Mesodermal cell (in vitro differentiated cells): ENCODE measurements around the gene PPFIA2.
"Not testable (repeated sequence)": the region's sequence is repeated elsewhere in the genome, so short reads cannot be mapped to it uniquely, and the experiment has no call there.

Experiments used
- H3K27ac ChIP-seq: 2 replicates; pipeline ENCODE4 v1.7.0; 2013; ENCODE audit warnings: mild to moderate bottlenecking, low read depth, low read length, moderate library complexity; ENCODE audit not compliant: severe bottlenecking
- H3K36me3 ChIP-seq: 2 replicates; pipeline ENCODE4 v1.7.1; 2013; ENCODE audit warnings: mild to moderate bottlenecking, low read length, moderate library complexity; ENCODE audit not compliant: control insufficient read depth, insufficient read depth
- H3K4me1 ChIP-seq: one replicate; pipeline ENCODE4 v1.7.1; 2013; ENCODE audit warnings: mild to moderate bottlenecking, low read length; ENCODE audit not compliant: insufficient read depth, control insufficient read depth, poor library complexity, severe bottlenecking
- H3K4me3 ChIP-seq: 2 replicates; pipeline ENCODE4 v1.7.0; 2013; ENCODE audit warnings: low read length, control low read depth, mild to moderate bottlenecking; ENCODE audit not compliant: insufficient read depth, poor library complexity, severe bottlenecking; ENCODE audit errors: extremely low read depth
- H3K9me3 ChIP-seq: 2 replicates; pipeline ENCODE4 v1.7.1; 2013; ENCODE audit warnings: mild to moderate bottlenecking, low read length, moderate library complexity; ENCODE audit not compliant: control insufficient read depth
- WGBS, 2 experiments: methylation state at CpG; one replicate each; pipeline ENCODE4 v1.1.5; 2013; ENCODE audit warnings: missing lambda C conversion rate in 2 of 2; ENCODE audit not compliant: insufficient coverage in 2 of 2; 5-methylcytosine and 5-hydroxymethylcytosine counted together

PPFIA2 gene

DNA sequence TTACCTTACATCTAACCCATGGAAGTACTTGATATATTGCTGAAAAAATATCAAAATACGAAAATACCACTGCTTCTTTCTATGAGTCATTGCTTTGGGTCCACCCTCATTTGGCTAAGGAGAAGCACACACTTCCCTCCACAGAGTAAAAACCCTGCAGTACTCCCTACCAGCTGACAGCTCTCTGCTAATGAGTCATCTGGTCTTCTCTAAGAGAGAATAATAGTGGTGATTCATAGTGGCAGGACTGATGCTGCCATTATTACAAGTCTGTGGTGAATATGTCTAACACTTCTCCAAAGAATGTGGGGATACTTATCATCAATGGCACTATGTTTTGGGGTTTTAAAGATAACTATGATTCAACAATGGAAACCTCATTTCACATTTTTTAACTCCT lies 90.7 kb downstream of the PPFIA2 start:
- 33% methylated on average over 1 of the region's 1 CpG; no CpG with 5 or more reads in 1 of the 2 experiments for WGBS, 2 experiments
- no peaks in the 10 kb centered on the region for H3K9me3 ChIP-seq
- no peak overlapping the region for H3K4me3 ChIP-seq
- H3K4me1 ChIP-seq: peaks cover 4% of the 10 kb centered on the region
- H3K36me3 ChIP-seq: no peaks in the 10 kb centered on the region
- H3K27ac ChIP-seq: no peak overlapping the region

DNA sequence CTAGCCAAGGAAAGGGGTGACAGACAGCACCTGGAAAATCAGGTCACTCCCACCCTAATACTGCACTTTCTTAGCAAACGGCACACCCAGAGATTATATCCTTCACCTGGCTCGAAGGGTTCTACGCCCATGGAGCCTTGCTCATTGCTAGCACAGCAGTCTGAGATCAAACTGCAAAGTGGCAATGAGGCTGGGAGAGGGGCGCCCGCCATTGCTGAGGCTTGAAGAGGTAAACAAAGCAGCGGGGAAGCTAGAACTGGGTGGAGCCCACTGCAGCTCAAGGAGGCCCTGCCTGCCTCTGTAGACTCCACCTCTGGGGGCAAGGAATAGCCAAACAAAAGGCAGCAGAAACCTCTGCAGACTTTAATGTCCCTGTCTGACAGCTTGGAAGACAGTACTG lies 99.8 kb downstream of the PPFIA2 start:
- not testable (repeated sequence) for H3K4me3 ChIP-seq, H3K27ac ChIP-seq, H3K4me1 ChIP-seq, H3K36me3 ChIP-seq, H3K9me3 ChIP-seq
- 87 to 93% methylated on average over 3 to 6 of the region's 6 CpGs for WGBS, 2 experiments

DNA sequence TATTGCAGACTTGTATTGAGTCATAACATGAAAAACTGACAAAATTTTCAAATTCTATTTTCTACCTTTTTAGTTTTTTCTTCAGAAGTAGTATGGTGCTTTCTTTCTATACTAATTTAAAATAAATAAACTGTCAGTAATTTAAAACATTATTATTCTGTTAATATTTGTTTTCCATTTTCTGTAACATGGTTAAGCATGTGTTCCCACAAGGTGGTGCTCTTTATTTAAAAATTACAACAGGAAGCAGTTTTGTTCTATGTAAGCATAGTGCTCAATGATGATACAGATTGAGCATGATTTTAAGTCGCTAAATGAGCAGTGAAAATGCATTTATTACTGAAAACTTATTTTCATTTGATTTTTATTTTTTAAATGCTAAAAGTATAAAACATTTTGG lies 114.6 kb downstream of the PPFIA2 start:
- no peak overlapping the region for H3K4me3 ChIP-seq
- no peaks in the 10 kb centered on the region for H3K4me1 ChIP-seq
- H3K9me3 ChIP-seq: no peaks in the 10 kb centered on the region
- no CpG with 5 or more reads among the region's 1 CpG for WGBS, 2 experiments
- no peak overlapping the region for H3K27ac ChIP-seq
- H3K36me3 ChIP-seq: no peaks in the 10 kb centered on the region

- Histone ChIP-seq H3K9me3 (no peaks in the 10 kb centered on the region), H3K36me3 (no peaks in the 10 kb centered on the region), H3K27ac (no peak overlapping the region), H3K4me1 (no peaks in the 10 kb centered on the region), H3K4me3 (no peak overlapping the region)
- no CpG with 5 or more reads among the region's 1 CpG for WGBS, 2 experiments
These were observed 120.0 kb downstream of the PPFIA2 start for GRCh38 chr12:81639196-81639595.

DNA sequence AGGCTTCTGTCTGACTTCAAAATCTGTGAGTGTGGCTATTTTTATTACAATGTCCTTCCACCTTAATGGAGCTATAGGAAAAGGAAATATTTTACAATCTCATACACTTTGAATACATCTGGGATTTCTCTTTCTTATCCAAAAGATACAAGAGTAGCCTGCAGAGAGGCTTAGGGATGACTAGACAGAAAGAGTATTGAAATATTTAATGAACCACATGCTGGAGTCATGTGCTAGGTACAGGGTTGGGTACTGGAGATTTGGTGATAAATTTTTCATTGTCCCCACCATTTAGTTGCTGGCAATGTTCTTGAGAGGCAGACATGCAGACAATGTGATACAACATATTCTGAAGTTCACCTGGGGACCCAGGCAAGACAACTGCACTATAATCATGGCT lies 126.0 kb downstream of the PPFIA2 start:
- no peaks in the 10 kb centered on the region for H3K4me1 ChIP-seq
- no peaks in the 10 kb centered on the region for H3K9me3 ChIP-seq
- H3K36me3 ChIP-seq: no peaks in the 10 kb centered on the region
- H3K4me3 ChIP-seq: no peak overlapping the region
- H3K27ac ChIP-seq: no peak overlapping the region

DNA sequence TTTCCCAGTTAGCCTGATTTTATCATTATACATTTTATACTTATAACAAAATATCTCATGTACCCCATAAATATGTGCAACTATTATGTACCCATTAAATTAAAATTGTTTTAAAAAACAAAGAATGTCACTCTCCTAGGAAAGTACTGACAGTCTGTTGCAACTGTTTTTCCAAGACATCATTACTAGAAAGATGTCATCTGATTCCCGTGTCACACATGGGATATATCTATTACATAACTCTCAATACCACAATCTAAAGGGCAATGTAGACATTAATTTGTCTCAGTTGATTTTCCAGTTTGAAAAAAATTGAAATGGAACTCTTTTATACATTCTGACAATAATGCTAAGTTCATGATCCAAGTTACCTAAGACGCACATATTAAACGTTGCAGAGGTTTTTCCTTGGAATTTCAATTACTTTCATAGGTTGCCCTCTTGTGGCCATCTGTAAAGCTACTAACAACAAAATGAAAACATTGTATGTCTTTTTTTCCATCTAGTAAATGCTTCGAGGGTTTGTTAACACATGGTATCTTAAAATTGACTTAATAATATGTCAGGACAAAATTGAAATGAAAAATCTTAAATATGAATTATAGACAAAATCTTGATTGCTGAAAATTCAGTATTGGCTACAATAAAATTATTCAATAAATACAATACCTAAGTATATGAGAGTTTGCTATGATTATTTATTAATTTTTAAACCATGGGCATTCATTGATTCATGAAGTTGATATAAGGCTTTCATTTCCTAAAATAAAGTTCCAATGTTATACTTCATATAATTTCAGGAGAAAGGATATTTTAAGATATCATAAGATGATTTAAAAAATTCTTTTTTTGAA lies 131.6 kb downstream of the PPFIA2 start:
- Histone ChIP-seq H3K27ac (no peak overlapping the region), H3K4me3 (no peak overlapping the region), H3K4me1 (no peaks in the 10 kb centered on the region), H3K36me3 (no peaks in the 10 kb centered on the region), H3K9me3 (no peaks in the 10 kb centered on the region)
- WGBS, 2 experiments: 0% methylated on average over 1 of the region's 4 CpGs; no CpG with 5 or more reads in 1 of the 2 experiments

- no peak overlapping the region for H3K27ac ChIP-seq
- H3K36me3 ChIP-seq: no peaks in the 10 kb centered on the region
- H3K4me3 ChIP-seq: no peak overlapping the region
- no peaks in the 10 kb centered on the region for H3K9me3 ChIP-seq
- no CpG with 5 or more reads among the region's 1 CpG for WGBS, 2 experiments
- no peaks in the 10 kb centered on the region for H3K4me1 ChIP-seq
These were observed 132.7 kb downstream of the PPFIA2 start for GRCh38 chr12:81626406-81626805.

GRCh38 chr12:81617915-81618314 lies 141.2 kb downstream of the PPFIA2 start:
- Histone ChIP-seq H3K4me3 (no peak overlapping the region), H3K4me1 (no peaks in the 10 kb centered on the region), H3K36me3 (no peaks in the 10 kb centered on the region), H3K27ac (no peak overlapping the region), H3K9me3 (no peaks in the 10 kb centered on the region)
- WGBS, 2 experiments: 100% methylated on average over 1 of the region's 2 CpGs; no CpG with 5 or more reads in 1 of the 2 experiments

- Histone ChIP-seq H3K4me1 (no peaks in the 10 kb centered on the region), H3K27ac (no peak overlapping the region), H3K36me3 (no peaks in the 10 kb centered on the region), H3K4me3 (no peak overlapping the region), H3K9me3 (no peaks in the 10 kb centered on the region)
- WGBS, 2 experiments: 92 to 100% methylated on average over 1 to 2 of the region's 3 CpGs
These were observed 144.0 kb downstream of the PPFIA2 start for GRCh38 chr12:81615026-81615588.

DNA sequence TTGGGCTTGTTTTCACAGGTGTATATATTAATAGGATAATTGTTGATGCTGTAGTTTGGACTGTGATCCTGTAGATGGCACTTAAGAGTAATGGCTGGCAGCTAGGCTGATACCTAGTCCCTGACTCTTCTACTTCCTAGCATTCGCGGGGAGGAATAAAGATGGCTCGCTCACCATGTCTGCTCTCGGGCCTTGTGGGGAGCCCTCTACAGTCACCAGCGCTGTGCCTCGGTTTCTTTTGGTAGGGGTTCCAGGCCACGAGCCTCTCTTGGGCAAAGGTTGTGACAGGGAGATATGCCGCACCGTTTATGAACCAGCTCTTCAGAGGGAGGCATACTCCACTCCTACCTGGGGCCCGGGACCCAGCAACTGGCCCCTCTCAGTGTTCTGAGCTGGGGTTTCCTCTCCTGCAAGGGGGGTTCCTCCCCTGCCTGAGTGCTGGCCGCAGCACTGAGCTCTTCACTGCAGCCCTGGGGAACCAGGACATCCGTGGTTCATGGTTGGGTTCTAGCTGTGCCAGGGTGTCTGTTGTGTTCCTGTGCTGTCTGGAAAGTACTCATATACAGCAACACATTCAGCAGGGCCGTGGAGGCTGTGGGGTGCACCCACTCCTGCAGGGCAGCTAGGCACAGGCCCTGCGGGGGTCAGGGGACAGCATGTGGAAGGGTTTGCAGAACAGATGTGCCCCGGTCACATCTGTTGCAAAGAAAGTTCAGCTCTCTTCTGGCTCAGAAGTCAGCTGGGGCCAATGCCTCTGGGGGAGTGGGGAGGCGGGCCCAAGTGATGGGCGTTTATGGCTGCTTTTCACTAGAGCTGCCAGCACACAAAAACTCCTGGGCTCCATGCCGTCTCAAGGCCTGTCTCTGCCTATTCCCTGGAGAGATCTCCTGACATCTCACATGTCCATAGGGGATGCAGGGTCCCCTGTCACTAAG lies 147.9 kb downstream of the PPFIA2 start:
- Histone ChIP-seq H3K36me3 (no peaks in the 10 kb centered on the region), H3K9me3 (no peaks in the 10 kb centered on the region), H3K4me1 (no peaks in the 10 kb centered on the region), H3K4me3 (no peak overlapping the region), H3K27ac (no peak overlapping the region)
- 86 to 92% methylated on average over 11 to 12 of the region's 18 CpGs for WGBS, 2 experiments
